NCI-H146 treated with DMSO at 0.1 percent for 48 hours (cell line): ENCODE results near the gene SMYD4.
"Not testable (repeated sequence)": the region's sequence is repeated elsewhere in the genome, so short reads cannot be mapped to it uniquely, and the experiment has no call there.

Source experiments
- DNase-seq: peaks from one replicate; lab custom pipeline; 2025; ENCODE audit not compliant: unreplicated experiment; lab: John Stamatoyannopoulos, UW

SMYD4 gene

DNA sequence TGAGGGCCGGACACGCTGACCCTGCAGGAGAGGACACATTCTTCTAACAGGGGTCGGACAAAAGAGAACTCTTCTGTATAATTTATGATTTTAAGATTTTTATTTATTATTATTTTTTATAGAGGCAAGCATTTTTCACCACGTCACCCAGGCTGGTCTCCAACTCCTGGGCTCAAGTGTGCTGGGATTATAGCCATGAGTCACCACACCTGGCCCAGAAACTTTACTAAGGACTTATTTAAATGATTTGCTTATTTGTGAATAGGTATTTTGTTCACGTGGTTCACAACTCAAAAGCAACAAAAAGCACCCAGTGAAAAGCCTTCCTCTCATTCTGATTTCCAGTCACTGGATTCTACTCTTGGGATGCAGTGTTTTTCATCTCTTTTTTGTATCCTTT is 70.2 kb downstream of the SMYD4 start:
- DNase-seq, result no peak

DNA sequence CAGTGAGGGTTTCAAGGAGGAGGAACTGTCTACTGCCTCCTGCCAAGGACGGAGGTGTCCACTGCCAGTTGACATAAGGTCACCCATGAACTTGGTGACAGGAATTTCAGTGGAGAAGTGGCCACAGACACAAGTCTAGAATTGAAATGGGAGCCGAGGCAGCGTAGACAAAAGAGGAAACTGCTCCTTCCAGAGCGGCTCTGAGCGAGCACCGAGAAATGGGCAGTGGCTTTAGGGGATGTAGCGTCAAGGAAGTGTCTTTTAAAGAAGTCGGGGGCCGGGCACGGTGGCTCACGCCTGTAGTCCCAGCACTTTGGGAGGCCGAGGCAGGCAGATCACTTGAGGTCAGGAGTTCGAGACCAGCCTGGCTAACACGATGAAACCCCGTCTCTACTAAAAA is 70.9 kb downstream of the SMYD4 start:
- DNase-seq, result no peak

DNA sequence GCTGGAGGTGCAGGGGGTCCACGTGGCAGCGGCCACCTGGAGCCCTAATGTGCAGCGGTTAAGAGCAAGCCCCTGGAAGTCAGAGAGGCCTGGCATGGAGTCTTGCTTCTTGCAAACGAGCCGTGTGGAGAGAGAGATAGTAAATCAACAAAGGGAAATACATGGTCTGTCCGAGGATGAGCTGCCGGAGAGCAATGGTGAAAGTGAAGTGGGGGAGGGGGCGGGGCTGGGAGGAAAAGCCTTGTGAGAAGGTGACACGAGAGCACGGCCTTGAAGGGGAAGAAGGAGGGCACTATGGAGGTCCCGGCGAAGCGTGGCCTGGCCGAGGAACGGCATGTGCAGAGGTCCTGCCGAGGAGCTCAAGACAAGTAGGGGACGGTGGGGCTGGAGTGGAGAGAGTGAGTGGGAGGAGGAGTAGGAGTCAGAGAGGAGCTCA is 73.9 kb downstream of the SMYD4 start:
- DNase-seq, result no peak

DNA sequence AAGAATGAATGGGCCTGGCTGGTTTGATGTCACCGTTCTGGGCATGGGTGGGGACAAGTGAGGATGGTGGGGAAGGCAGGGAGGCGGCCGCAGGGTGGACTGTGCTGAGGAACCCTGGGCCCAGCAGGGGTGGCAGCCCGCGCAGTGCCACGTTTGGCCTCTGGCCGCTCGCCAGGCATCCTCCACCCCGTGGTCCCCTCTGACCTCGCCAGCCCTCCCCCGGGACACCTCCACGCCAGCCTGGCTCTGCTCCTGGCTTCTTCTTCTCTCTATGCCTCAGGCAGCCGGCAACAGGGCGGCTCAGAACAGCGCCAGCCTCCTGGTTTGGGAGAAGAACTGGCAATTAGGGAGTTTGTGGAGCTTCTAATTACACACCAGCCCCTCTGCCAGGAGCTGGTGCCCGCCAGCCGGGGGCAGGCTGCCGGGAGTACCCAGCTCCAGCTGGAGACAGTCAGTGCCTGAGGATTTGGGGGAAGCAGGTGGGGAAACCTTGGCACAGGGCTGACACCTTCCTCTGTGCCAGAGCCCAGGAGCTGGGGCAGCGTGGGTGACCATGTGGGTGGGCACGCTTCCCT is 74.4 kb downstream of the SMYD4 start:
- no peak for DNase-seq

DNA sequence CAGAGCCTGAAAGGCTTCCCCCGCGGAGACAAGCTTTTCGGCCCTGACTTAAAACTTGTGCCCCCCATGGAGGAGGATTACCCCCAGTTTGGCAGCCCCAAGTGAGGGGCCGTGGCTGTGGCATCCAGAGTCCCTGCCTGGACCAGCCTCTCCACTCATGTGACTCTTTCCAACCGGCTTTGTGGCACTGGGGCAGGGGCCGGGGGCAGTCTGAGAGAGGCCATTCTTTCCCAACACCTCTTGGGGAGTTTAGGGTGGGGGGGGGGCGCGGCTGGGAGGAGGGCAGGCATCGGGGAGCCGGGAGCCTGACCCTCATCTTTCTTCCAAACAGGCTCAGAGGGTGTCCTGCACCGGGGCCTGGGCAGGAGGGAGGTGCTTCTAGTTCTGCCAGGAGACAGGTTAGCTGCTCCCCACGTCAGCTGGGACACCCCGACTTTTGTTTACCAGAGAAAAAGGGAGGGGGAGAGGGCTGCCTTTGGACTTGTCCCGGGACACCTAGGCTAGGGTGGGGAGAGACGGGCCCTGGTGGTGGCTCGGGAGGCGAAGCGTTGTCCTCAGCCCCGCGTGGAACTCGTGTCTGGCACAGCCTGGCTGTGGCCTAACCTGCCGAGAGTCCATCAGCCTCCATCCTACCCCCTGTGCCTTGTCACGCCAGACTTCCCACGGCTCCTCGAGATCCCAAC is 75.1 kb downstream of the SMYD4 start:
- no peak for DNase-seq

DNA sequence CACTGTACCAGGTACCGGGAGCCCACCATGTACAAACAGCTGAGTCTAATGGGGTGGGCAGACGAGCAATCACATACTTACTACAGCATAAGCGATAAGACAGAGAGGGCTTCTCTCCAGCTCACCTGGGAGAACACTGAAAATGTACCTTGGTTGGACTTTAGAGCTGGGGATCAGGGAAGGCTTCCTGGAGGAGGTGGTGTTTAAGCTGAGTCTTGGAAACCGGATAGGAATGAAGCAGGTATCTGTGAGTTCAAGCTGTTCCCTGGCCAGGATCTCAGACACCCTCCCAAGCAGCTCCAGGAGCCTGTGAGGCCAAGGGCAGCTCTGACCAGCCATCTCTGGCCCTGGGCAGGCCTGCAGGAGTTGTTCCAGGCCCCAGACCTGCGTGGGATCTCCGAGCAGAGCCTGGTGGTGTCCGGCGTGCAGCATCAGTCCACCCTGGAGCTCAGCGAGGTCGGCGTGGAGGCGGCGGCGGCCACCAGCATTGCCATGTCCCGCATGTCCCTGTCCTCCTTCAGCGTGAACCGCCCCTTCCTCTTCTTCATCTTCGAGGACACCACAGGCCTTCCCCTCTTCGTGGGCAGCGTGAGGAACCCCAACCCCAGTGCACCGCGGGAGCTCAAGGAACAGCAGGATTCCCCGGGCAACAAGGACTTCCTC is 75.8 kb downstream of the SMYD4 start:
- no peak for DNase-seq

DNA sequence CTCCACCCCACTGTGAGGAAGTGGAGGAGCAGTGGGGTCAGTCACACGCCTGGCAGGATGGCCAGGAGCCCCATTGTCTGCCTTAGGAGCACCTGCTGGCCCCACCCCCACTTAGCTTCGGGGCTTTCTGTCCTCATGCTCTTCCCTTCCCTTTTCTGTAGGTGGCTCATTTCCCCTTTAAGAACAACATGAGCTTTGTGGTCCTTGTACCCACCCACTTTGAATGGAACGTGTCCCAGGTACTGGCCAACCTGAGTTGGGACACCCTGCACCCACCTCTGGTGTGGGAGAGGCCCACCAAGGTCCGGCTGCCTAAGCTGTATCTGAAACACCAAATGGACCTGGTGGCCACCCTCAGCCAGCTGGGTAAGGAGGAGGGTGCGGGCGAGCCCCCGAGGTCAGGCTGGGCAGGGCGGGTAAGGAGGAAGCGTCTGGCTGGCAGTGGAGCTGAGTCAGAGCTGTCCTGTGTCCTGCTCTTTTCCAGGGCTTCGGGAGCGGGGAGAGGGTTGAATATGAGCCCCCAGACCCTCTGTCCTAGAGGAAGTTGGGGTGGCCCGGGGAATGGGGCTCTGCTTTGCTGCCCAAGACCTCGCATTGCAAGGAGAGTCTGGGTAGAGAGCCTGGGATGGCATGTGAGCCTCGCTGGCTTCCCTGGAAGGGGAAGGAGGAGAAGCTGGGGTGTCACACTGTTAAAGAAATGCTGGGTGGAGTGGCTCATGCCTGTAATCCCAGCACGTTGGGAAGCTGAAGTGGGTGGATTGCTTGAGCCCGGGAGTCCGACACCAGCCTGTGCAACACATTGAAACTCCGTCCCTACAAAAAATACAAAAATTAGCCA is 77.1 kb downstream of the SMYD4 start:
- peak; percentile 68 for DNase-seq

DNA sequence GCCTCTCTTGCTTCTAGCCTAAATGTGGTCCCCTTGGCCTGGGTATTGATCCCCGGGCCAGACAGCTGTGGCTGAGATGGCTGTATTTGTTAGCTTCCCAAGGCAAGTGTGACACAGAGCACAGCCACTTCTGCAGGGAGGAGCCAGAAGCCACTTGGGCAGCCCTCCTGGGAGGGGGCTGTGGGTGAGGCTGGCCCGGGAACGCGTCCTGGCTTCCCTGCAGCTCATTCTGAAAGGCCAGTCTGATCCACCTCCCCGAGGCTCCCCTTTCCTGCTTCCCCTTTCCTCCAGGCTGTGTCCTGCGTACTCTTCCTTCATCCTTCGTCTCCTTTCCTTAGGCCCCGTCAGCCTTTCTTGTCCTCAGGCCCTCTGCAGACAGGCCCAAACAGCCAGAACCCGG is 79.1 kb downstream of the SMYD4 start:
- no peak for DNase-seq

DNA sequence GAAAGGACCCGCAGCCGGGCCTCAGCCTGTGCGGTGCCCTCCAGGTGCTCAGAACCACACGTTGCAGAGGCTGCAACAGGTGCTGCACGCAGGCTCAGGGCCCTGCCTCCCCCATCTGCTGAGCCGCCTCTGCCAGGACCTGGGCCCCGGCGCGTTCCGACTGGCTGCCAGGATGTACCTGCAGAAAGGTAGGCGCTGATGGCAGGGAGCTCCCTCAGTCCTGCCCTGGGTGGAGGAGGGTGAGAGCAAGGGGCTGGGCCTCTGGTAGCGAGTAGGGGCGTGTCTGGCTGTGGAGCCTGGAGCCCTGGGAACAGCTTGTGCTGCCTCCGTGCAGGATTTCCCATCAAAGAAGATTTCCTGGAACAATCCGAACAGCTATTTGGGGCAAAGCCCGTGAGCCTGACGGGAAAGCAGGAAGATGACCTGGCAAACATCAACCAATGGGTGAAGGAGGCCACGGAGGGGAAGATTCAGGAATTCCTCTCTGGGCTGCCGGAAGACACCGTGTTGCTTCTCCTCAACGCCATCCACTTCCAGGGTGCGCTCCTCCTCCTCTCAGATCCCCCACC is 82.6 kb downstream of the SMYD4 start:
- DNase-seq, result no peak

DNA sequence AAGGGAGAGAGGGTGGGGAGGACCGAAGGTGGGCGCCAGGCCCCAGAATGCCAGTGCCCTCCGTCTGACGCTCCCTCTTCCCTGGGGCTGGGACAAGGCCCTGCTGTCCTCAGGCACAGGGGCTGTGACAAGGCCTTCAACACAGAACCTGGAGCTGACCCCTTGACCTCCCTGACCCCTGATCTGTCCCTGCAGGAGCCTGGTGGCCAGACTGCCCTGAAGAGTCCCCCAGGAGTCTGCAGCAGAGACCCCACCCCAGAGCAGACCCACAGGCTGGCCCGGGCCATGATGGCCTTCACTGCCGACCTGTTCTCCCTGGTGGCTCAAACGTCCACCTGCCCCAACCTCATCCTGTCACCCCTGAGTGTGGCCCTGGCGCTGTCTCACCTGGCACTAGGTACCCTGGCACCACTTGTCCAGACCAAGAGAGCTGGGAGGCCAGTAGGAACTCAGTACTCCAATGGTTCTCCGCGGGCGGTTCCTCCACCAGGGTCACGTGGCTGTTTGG is 84.1 kb downstream of the SMYD4 start:
- no peak for DNase-seq

DNA sequence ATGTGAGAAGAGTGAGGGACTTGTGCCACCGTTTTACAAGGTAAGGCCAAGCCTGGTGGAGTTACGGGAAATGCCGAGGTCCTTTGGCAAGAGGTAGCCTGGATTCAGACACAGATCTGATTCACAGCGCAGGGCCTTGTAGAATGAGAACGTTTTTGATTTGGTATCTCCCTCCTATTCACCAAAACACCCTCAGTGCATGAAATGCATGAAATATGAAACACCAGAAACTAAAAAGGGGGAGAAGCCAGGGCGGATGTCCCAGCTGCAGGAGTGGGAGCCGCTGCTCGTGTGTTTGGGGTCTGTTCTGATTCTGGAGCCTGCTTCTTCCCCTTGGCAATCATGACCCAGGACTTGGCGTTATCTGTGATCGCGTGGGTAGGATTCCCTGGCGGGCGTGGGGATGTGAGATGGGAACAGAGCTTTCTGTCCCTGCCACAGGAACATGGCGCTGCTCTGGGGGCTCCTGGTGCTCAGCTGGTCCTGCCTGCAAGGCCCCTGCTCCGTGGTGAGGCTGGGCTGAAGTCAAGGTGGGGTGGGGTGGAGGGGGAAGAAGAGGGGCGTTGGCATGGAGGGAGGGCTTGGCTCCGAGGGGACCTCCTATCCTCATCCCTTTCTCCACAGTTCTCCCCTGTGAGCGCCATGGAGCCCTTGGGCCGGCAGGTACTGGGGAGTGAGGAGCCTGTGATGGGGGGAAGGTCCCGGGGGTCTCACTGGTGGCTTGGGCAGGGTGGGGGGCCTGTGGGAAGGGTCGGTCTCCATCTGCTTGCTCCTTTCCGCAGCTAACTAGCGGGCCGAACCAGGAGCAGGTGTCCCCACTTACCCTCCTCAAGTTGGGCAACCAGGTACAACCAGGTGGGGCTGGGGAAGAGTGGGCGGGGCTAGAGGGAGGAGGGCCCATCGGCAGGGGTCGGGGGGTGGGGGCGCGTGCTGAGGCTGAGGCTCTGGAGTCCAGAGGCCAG is 84.9 kb downstream of the SMYD4 start:
- DNase-seq, result no peak

DNA sequence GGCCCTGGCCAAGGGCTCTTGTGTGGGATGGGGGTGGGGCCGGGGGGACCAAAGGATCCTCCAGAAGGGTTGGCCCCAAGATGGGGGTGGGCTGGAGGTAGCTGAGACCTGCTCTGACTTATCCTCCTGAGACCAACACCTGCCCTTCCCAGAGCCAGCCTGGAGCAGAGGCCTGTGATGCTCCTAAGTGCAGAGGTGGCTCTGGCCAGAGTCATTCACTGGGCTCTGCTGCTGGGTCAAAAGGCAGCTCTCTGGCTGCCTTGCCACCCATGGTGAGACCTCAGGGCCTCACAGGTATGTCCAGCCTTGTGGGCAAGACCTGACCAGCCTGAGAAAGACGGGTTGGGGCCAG is 86.6 kb downstream of the SMYD4 start:
- no peak for DNase-seq

DNA sequence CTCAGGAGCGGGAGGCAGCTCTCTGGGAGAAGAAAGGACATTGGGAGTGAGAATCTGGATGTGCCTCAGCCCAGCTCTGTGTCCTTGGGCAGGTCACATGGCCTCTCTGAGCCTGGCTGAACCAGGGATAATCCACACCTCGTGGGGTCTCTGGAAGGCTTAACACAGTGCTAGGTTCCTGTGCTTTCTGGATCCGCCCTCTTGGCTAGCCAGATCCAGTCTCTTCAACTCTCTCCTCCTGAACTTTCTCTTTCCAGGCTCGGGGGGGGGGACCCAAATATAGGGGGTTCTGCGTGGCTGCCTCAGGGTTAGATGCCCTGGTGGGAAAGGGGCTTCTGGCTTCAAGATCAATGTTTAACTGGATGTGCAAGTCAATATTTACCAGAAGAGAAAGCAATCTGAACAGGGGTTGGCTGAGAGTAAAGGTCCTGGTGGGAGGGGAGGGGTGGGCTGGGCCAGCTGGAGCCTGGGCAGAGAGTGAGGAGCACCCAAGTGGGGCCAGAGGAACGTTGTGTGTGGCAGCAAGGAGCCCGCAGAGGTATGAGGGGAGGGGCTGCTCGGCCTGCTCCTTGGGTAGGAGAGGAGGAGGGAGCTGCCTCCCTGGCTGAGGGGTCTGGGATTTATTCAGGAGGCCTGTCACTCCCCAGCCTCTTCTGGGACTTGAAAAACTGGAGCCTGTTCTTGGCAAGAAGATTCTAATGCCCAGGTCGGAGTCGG is 87.2 kb downstream of the SMYD4 start, which contains the start of gene SERPINF2:
SERPINF2 (plus strand) TSS at position 501 of the 717 bp plus-strand sequence. CDS start 2,125 bp downstream, outside the sequence.
- no peak for DNase-seq

DNA sequence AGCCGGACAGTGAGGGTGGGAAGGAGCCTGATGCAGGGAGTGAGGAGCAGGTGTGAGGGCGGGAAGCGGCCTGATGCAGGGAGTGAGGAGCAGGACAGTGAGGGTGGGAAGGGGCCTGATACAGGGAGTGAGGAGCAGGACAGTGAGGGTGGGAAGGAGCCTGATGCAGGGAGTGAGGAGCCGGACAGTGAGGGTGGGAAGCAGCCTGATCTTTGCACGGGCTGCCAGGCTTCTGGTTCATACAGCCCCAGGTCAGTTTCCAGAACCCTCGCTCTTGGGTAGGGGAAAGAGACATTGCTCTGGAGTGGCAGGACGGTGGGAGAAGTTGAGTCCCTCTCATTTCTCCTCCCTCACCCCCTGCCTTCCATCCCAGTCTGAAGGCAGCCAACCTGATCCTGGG is 87.8 kb downstream of the SMYD4 start:
- not testable (repeated sequence) for DNase-seq

DNA sequence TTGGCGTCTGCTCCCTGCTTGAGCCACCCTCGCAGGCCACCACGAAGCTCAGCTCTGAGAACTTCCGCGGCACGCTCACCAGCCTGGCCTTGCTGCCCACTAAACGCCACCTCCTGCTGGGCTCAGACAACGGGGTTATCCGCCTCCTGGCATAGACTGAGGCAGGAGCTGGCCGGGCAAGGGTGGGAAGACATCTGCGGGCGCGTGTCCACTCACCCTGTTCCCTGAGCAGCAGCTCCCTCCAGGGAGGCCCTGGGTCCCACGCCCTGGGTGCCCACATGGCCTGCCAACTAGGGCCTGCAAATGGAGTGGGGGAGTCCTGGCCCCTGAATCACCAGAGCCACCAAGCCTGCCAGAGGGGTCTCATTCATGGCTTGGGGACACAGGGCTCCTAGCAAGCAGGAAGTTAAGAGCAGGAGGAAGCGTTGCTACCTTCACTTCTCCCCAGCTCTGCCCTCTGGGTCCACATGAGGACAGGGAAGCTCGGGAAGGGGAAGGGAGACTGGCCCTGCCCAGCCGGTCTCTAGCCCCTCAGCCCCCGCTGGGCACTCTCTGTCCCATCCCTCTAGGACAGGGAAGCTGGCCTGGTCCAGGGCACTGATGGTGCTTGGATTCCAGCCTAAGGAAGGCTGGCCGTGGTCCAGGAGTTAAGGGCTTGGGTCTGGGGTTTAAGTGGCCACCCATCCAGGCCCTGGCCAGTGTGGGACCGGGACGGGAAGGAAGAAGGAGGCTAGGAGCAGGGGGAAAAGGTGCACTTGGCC is 92.0 kb downstream of the SMYD4 start:
- DNase-seq, result no peak

DNA sequence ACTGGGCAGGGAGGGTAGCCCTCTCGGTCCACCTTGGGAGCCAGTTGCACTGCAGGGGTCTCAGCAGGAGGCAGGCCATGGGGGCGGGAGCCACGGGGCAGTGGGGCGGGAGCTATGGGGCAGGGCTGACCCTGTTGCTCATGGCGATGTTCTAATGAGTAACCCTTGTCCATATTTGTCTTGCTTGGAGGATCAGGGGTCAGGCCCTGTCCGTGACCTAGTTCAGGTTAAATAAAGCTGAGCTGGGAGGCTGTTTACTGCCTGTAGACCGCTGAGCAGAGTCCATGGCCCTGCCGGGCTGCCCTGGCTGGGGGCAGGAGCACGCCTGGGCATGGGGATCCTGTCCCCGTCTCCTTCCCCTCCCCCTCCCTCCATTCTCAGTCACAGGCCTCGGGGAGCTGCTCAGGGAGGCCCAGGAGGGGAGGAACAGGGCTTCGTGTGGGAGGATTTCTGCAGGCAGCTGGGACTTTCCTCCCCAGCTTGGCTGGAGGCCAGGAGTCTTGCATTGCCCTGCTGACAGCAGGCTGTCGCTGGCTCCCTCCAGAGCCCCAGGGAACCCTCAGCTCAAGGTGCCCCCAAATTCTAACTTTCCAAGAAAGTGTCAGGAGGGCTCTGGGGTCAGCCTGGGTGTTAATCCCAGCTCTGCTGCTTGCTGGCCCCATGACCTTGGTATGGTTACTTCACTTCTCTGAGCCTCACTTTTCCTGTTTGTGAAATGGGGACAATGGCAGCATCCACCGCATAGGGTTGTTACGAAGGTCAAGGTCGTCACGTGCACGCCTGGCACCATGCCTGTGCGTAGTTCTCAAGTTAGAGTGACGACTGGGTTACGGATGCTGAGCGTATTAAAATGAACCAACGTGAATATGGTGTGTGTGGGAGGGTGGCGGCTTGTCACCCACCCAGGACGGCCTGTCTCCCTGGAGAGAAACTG is 93.1 kb downstream of the SMYD4 start:
- DNase-seq, result no peak

DNA sequence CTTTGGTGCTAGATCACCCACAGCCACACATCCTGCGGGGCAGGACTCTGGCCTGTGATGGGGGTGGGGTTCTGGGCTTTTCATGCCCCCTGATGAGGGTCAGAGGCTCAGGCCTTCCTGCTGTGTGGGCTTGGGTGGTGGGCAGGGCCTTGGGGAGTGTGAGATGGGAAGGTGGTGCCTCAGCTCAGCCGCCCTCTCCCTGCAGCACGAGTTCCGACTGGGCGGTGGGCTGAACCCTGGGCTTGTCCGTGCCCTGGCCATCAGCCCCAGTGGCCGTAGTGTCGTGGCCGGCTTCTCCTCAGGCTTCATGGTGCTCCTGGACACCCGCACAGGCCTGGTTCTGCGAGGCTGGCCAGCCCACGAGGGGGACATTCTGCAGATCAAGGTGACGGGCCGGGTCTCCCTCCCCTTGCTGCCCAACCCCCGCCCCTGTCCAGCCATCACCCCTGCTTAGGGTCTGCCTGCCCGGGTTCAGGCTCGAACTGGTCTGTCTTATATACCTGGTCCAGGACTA is 93.8 kb downstream of the SMYD4 start:
- no peak for DNase-seq
